Kidney glomerular epithelial cell (primary cell): ENCODE data around the gene RPTOR.
"Not testable (repeated sequence)": the region's sequence is repeated elsewhere in the genome, so short reads cannot be mapped to it uniquely, and the experiment has no call there.

Source experiments
- DNase-seq: peaks from one replicate; lab custom pipeline; 2025; lab: John Stamatoyannopoulos, UW

Gene RPTOR

DNA sequence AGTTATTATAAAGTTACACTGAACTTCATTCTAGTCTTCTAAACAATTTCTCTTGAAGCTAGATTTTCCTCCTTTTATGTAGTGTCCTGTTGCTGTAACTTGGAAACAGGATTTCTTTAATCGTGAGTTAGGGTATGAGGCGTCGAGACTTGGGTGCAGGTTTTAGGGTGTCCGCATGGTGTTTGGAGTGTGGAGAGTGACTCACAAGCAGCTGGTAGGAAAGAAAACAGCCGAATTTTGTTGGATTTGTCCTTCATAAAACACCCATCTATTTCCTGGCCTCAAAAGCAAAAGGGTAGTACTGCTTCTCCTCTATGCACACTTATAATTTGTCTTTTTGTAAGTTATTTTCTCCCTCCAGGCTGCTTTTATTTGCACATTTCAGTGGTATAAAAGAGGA lies 1.6 kb downstream of the RPTOR start:
- no peak for DNase-seq

- no peak for DNase-seq
These were observed 7.9 kb downstream of the RPTOR start for GRCh38 chr17:80552523-80552922.

GRCh38 chr17:80555266-80555665 lies 10.6 kb downstream of the RPTOR start:
- no peak for DNase-seq

DNA sequence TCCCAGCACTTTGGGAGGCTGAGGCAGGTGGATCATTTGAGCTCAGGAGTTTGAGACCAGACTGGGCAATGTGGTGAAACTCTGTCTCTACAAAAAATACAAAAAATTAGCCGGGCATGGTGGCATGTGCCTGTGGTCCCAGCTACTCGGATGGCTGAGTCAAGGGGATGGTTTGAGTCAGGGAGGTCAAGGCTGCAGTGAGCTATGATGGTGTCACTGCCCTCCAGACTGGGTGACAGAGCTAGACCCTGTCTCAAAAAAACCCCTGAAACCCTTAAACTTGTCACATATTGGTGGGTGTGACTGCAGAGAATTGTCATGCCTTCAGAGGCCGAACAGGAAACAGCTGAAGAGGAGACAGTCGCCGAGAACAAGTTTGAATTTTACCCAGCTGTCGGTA lies 13.4 kb downstream of the RPTOR start:
- DNase-seq = no peak

- peak; percentile 60 for DNase-seq
These were observed 15.2 kb downstream of the RPTOR start for GRCh38 chr17:80559825-80560251.

DNA sequence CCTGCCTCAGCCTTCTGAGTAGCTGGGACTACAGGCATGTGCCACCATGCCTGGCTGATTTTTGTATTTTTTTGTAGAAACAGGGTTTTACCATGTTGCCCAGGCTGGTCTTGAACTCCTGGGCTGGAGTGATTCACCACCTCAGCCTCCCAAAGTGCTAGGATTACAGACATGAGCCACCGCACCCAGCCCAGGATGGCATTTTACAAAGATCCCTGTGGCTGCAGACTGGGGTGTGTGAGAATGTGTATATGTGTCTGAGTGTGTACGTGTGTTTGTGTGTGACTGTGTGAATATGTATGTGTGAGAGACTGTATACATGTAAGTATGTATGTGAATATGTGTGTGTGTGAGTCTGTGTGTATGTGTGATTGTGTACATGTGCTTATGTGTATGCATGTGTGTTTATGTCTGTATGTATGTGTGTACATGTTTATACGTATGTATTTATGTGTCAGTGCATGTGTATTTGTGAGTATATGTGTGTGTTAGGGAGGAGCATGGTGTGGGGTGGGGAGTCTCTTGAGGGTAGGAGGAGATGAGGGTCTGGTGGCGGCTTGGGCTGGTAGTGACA lies 17.0 kb downstream of the RPTOR start:
- DNase-seq = no peak

DNA sequence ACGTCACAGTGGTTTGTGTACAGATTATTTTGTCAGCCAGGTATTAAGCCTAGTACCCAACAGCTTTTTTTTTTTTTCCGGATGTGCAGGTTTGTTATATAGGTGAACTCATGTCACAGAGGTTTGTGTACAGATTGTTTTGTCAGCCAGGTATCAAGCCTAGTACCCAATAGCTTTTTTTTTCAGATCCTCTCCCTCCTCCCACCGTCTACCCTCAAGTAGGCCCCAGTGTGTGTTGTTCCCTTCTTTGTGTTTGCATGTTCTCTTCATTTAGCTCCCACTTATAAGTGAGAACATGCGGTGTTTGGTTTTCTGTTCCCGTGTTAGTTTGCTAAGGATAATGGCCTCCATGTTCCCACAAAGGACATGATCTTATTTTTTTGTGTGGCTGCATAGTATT lies 19.9 kb downstream of the RPTOR start:
- DNase-seq = no peak

DNA sequence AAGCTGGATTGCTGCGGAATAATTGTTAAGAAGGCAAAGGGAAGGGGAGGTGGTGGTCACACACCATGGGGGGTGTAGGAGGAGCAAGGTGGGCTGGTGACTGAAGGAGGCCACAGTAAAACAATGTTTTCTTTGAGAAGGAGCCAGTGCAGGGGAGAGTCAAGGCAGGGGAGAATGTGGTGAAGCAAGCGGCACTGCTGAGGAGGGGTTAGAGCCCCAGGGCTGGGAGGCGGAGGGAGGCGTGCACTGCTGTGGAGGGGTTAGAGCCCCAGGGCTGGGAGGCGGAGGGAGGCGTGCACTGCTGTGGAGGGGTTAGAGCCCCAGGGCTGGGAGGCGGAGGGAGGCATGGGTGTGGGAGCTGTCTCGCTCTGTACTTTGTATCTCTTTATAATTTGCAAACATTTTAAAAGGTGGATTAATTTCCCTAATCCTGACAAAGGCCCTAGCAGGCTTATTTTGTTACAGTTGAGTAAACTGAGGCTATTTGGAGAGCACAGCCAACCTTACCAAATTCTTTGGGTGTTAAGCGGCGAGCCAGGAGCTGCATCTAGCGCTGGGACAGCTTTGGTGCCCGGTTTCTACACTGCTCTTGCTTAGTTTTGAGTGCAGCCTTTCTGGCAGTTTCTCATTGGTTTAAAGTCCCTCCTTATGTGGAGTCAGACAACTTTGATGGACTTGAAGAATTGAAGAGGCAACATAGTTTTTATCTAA lies 20.9 kb downstream of the RPTOR start:
- no peak for DNase-seq

DNA sequence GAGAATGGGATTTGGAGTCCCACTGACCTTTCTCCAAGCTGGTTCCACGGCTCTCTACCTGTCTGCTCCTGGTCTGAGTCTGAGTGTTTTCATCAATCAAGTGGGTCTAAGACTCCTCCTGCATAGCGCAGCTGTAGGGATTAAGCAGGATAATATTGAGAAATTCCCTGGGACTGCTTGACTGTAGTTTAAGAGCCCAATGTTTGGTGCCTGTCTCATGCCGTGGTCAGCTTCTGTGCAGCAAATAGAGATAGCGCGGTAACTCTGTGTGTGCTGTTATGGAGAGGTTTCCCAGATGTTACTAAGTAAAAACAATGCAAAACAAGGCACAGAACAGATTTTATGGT lies 21.4 kb downstream of the RPTOR start:
- no peak for DNase-seq

- no peak for DNase-seq
These were observed 23.6 kb downstream of the RPTOR start for GRCh38 chr17:80568246-80568645.

DNA sequence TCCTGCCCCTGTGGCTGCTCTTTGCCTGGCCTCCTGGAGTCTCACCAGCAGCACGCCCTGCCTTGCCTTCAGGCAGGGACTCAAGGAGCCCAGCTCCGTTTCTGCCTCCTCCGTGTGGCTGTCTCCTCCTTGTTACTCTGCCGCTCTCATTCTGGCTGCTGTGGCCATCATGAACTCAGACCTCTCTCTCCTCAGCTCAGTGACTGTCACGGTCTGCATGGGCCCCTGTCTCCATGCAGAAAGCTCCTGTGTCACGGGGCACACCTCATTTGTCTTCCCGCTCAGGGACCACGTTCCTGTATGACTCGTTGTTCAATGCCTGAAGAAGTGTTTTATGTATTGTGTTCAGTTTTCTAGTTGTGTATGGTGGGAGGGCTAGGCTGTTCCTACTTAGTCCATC lies 25.3 kb downstream of the RPTOR start:
- peak; percentile 22 for DNase-seq

- no peak for DNase-seq
These were observed 29.1 kb downstream of the RPTOR start for GRCh38 chr17:80573701-80574100.

GRCh38 chr17:80574496-80574895 lies 29.9 kb downstream of the RPTOR start:
- DNase-seq = no peak

DNA sequence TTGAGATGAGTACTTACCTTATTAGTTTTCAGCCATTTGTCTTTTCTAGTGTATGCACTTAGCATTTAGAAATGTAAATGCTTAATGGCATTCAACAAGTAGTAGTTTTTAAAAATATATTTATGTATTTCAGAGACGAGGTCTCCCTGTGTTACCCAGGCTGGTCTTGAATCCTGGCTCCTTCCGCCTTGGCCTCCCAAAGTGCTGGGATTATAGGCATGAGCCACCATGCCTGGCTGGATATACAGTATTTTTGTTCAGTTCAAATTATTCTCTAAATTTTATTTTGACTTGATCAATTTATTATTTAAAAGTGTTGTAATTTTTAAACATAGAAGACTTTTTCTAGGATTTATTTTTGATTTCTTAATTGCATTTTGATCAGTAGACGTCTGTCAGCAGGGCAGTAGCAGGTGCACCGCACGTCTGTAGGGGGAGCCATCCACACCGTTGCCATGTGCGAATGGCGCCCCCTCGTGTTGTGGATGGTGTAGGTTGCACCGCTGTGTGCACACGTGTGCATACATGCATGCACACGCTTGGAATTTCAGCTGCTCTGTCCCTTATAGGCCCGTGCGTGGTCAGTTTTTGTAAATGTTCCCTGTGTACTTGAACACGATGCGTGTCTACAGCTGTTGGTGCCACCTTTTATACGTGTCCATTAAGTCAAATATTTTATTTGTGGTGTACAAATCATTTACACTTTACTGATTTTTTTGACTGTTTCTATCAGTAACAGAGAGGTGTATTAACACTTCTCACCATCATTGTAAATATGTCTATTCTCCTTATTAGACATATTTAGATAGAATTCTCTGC lies 30.6 kb downstream of the RPTOR start:
- peak; percentile 80 for DNase-seq

DNA sequence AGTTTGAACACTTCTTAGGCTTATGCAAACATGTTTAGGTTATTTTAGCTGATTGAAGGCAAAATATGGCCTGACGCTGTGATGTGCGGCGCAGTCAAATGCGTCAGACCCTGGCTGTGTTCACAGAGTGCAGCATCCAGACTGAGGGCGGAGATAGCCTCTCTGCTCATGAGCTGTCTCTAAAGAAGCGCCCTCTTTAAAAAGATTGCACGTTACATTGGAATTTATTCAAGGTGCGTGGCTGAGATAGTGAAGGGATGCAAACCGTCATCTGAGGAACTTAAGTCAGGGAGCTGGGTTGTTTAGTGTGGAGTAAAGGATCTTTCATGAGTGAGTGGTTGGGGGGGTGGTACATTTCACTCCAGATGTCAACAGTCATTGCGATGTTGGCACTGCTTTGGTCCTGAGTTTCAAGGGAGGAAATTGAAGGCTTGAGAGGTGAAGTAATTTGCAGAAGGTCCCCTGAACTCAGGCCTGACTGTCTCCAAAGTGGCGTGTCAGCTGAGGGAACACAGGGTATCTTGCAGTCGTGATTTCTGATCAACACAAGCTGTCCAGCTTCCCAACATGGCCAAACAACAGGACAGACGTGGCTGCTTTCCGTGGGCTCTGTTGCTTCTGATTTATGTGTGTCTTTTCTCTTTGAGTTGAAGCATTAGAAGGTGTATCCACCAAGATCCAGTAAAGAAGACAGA lies 33.4 kb downstream of the RPTOR start:
- no peak for DNase-seq

- DNase-seq = not testable (repeated sequence)
These were observed 34.2 kb downstream of the RPTOR start for GRCh38 chr17:80578668-80579388.

DNA sequence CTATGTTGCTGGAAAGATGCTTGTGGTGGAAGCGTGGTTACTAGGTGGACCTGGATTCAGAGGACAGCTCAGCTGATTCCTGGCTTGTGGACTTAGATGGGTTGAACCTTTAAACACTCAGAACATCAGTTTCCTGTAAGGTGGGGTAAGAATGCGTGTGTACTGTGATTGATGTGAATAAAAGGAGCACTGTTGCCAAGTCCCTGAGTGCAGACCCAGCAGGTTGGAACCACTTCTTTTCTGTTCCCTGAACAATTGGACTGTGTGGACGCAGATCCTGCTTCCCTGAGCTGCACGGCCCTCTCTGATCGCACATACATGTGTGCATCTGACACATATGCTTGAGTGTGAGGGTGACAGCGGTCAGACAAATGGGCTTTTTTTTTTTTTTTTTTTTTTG lies 37.5 kb downstream of the RPTOR start:
- no peak for DNase-seq

GRCh38 chr17:80584176-80584905 lies 39.7 kb downstream of the RPTOR start:
- no peak for DNase-seq

- DNase-seq = no peak
These were observed 41.5 kb downstream of the RPTOR start for GRCh38 chr17:80585890-80586845.

- DNase-seq = no peak
These were observed 42.2 kb downstream of the RPTOR start for GRCh38 chr17:80586846-80587228.
